22Rv1 (cell line): ENCODE results near the gene GPN3.

Experiments
- CTCF ChIP-seq: fragments of 450-650 bp; IDR thresholded peaks from 2 replicates; pipeline ENCODE4 v1.5.1; 2017; ENCODE audit warnings: mild to moderate bottlenecking
- ZFX ChIP-seq: fragments of 450-650 bp; IDR thresholded peaks from 2 replicates; pipeline ENCODE4 v1.6.1; 2017; ENCODE audit warnings: antibody characterized with exemption, borderline replicate concordance

- TF ChIP-seq CTCF (no peak), ZFX (no peak)
These were observed 46.3 kb upstream of the GPN3 start for GRCh38 chr12:110514363-110514762.
